CD14-positive monocyte (primary cell): ENCODE results near the gene IMPA2. TPM values are rescaled to one million over a fixed set of nuclear protein-coding genes. Genes with fewer than 3 reads are reported as not detected.
A peak's percentile ranks its signal among the peaks of the same experiment; 100 is the strongest.

Experiments
- DNase-seq, 3 donors: peaks; one replicate each; pipeline ENCODE4 v3.0.0-alpha.2; 2011 to 2022
- H2AFZ ChIP-seq: 2 replicates; pipeline ENCODE4 v1.6.0; 2012; ENCODE audit warnings: mild to moderate bottlenecking, low read depth, low read length, inconsistent platforms; ENCODE audit not compliant: insufficient read depth, poor library complexity, severe bottlenecking
- H3K27ac ChIP-seq, 2 donors: 1 replicate in 1 of 2; 2 replicates in 1 of 2; pipeline ENCODE4 v1.5.1; 2012 to 2013; ENCODE audit warnings: low read length in 2 of 2, control low read depth in 1 of 2, inconsistent platforms in 1 of 2, low read depth in 1 of 2, mild to moderate bottlenecking in 1 of 2
- H3K27me3 ChIP-seq, 2 donors: one replicate each; pipeline versions ENCODE4 v1.6.0 to v1.6.1; 2011 to 2013; ENCODE audit warnings: low read length in 2 of 2; ENCODE audit not compliant: control insufficient read depth in 2 of 2, insufficient read depth in 2 of 2
- H3K36me3 ChIP-seq, 2 donors: replicated peaks in 1 of 2; 1 replicate in 1 of 2; 2 replicates in 1 of 2; pipeline versions ENCODE4 v1.5.1 to v1.6.1; 2012 to 2013; ENCODE audit warnings: low read length in 2 of 2, control low read depth in 1 of 2, inconsistent platforms in 1 of 2, mild to moderate bottlenecking in 1 of 2; ENCODE audit not compliant: insufficient read depth in 2 of 2, control insufficient read depth in 1 of 2
- H3K4me1 ChIP-seq, 2 donors: 1 replicate in 1 of 2; 2 replicates in 1 of 2; pipeline versions ENCODE4 v1.5.1 to v1.6.1; 2012 to 2013; ENCODE audit warnings: low read length in 2 of 2, control low read depth in 1 of 2, inconsistent platforms in 1 of 2, mild to moderate bottlenecking in 1 of 2, moderate library complexity in 1 of 2; ENCODE audit not compliant: insufficient read depth in 2 of 2, control insufficient read depth in 1 of 2
- H3K4me2 ChIP-seq: replicated peaks from 2 replicates; pipeline ENCODE3; 2012; ENCODE audit warnings: low read length, moderate library complexity, mild to moderate bottlenecking; ENCODE audit not compliant: poor library complexity, severe bottlenecking; ENCODE audit errors: extremely low read depth
- H3K4me3 ChIP-seq, 3 experiments: fragments of 200-600 bp in 1 of 3; sonication (generic) in 1 of 3; replicated peaks in 1 of 3; 1 replicate in 2 of 3; 2 replicates in 1 of 3; pipeline ENCODE4 v1.5.1; 2011 to 2013; ENCODE audit warnings: low read length in 3 of 3, mild to moderate bottlenecking in 3 of 3, control low read depth in 2 of 3, low read depth in 2 of 3, inconsistent platforms in 1 of 3, moderate library complexity in 1 of 3
- H3K79me2 ChIP-seq: 2 replicates; pipeline ENCODE4 v1.6.0; 2012; ENCODE audit warnings: mild to moderate bottlenecking, control low read depth, inconsistent platforms, low read length, moderate library complexity; ENCODE audit not compliant: insufficient read depth
- H3K9ac ChIP-seq: 2 replicates; pipeline ENCODE4 v1.6.0; 2017; ENCODE audit warnings: low read length, mild to moderate bottlenecking; ENCODE audit not compliant: insufficient read depth, poor library complexity, severe bottlenecking
- H3K9me3 ChIP-seq, 2 donors: replicated peaks in 1 of 2; 1 replicate in 1 of 2; 2 replicates in 1 of 2; pipeline versions ENCODE4 v1.5.1 to v1.6.1; 2012 to 2013; ENCODE audit warnings: low read length in 2 of 2, control low read depth in 1 of 2; ENCODE audit not compliant: control insufficient read depth in 1 of 2, insufficient read depth in 1 of 2
- H4K20me1 ChIP-seq: 2 replicates; pipeline ENCODE4 v1.6.0; 2012; ENCODE audit warnings: mild to moderate bottlenecking, low read length, control low read depth, moderate library complexity; ENCODE audit not compliant: insufficient read depth
- H3K27ac Mint-ChIP-seq, 7 donors: one replicate each; pipeline ENCODE4 v1.8.0; 2020; ENCODE audit warnings: mild to moderate bottlenecking in 7 of 7, mixed read lengths in 7 of 7, moderate library complexity in 6 of 7, inconsistent platforms in 2 of 7
- H3K27me3 Mint-ChIP-seq, 3 donors: one replicate each; pipeline ENCODE4 v1.8.0; 2021 to 2022; ENCODE audit warnings: low read depth in 3 of 3, mild to moderate bottlenecking in 3 of 3, mixed read lengths in 3 of 3, moderate library complexity in 3 of 3, inconsistent platforms in 1 of 3
- H3K36me3 Mint-ChIP-seq, 2 donors: one replicate each; pipeline ENCODE4 v1.8.0; 2020; ENCODE audit warnings: mixed read lengths in 2 of 2, inconsistent platforms in 1 of 2, mild to moderate bottlenecking in 1 of 2
- H3K4me1 Mint-ChIP-seq: one replicate; pipeline ENCODE4 v1.8.0; 2020; ENCODE audit warnings: mild to moderate bottlenecking, mixed read lengths
- H3K4me3 Mint-ChIP-seq, 2 donors: one replicate each; pipeline ENCODE4 v1.8.0; 2020; ENCODE audit warnings: mild to moderate bottlenecking in 2 of 2, mixed read lengths in 2 of 2, moderate library complexity in 1 of 2
- H3K9me3 Mint-ChIP-seq, 7 donors: one replicate each; pipeline ENCODE4 v1.8.0; 2020 to 2022; ENCODE audit warnings: mixed read lengths in 7 of 7, mild to moderate bottlenecking in 6 of 7, moderate library complexity in 6 of 7, inconsistent platforms in 2 of 7
- WGBS: methylation state at CpG from one replicate; pipeline ENCODE4 v1.1.5; 2013; ENCODE audit warnings: missing lambda C conversion rate; ENCODE audit not compliant: insufficient coverage; 5-methylcytosine and 5-hydroxymethylcytosine counted together
- intact Hi-C, 2 donors: fragments of 100-400 bp; cut with micrococcal nuclease; formaldehyde crosslinking; loops; one replicate each; pipeline versions ENCODE4 v1.15.0 to v1.15.1; 2023
- polyA plus RNA-seq, 3 donors: library from polyadenylated mRNA; depleted of rRNA in 1 of 3; unstranded in 2 of 3; stranded (reverse) in 1 of 3; fragments of 300-500 nt in 2 of 3; fragments of >200 nt in 1 of 3; fragmentation: Illumina TruSeq in 2 of 3; gene quantifications; 1 replicate in 2 of 3; 2 replicates in 1 of 3; pipeline ENCODE4 v1.2.3, GENCODE V29; 2012 to 2021
- TF ChIP-seq, protein P1 (sequence below): fragments of 200-600 bp; IDR thresholded peaks from one replicate; pipeline ENCODE4 v1.8.0; 2022; ENCODE audit warnings: antibody characterized with exemption, mild to moderate bottlenecking

IMPA2 gene
- polyA plus RNA-seq, 3 donors: 97.4 to 186 (median 145) TPM

GRCh38 chr18:11972371-11973174 is 8.7 kb upstream of the IMPA2 start:
- intact Hi-C loops: no loop called here
- peaks cover 0 to 3% (median 2%) of the 10 kb centered on the region in 3 donors for H3K27me3 Mint-ChIP-seq
- TF ChIP-seq, protein P1, sequence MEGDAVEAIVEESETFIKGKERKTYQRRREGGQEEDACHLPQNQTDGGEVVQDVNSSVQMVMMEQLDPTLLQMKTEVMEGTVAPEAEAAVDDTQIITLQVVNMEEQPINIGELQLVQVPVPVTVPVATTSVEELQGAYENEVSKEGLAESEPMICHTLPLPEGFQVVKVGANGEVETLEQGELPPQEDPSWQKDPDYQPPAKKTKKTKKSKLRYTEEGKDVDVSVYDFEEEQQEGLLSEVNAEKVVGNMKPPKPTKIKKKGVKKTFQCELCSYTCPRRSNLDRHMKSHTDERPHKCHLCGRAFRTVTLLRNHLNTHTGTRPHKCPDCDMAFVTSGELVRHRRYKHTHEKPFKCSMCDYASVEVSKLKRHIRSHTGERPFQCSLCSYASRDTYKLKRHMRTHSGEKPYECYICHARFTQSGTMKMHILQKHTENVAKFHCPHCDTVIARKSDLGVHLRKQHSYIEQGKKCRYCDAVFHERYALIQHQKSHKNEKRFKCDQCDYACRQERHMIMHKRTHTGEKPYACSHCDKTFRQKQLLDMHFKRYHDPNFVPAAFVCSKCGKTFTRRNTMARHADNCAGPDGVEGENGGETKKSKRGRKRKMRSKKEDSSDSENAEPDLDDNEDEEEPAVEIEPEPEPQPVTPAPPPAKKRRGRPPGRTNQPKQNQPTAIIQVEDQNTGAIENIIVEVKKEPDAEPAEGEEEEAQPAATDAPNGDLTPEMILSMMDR: no peak

GRCh38 chr18:11974741-11975325 is 6.5 kb upstream of the IMPA2 start:
- no peak overlapping the region for H3K4me2 ChIP-seq
- H2AFZ ChIP-seq: no peak overlapping the region
- H3K27me3 ChIP-seq: no peaks in the 10 kb centered on the region
- H3K36me3 ChIP-seq: no peaks in the 10 kb centered on the region
- H3K79me2 ChIP-seq: no peaks in the 10 kb centered on the region
- TF ChIP-seq, protein P1: no peak
- H3K4me1 ChIP-seq: peaks cover 23 to 29% of the 10 kb centered on the region in 2 donors
- H3K4me3 Mint-ChIP-seq: no peak overlapping the region
- 31% methylated on average over 2 of the region's 5 CpGs for WGBS
- peaks cover 37% of the 10 kb centered on the region for H3K4me1 Mint-ChIP-seq
- peak overlapping the region in 1 of 7 donors; percentile 19 for H3K27ac Mint-ChIP-seq
- H3K27me3 Mint-ChIP-seq: peaks cover 0 to 3% (median under 1%) of the 10 kb centered on the region in 3 donors
- H3K9me3 Mint-ChIP-seq: peaks cover 0 to 2% (median 0%) of the 10 kb centered on the region in 7 donors
- intact Hi-C loops: no loop called here
- H3K9ac ChIP-seq: no peak overlapping the region
- no peaks in the 10 kb centered on the region for H4K20me1 ChIP-seq
- no peaks in the 10 kb centered on the region for H3K36me3 Mint-ChIP-seq
- DNase-seq: no peak
- H3K4me3 ChIP-seq: no peak overlapping the region
- no peaks in the 10 kb centered on the region for H3K9me3 ChIP-seq
- H3K27ac ChIP-seq: no peak overlapping the region

More at GRCh38 chr18:11972371-11973174, 8.7 kb upstream of the IMPA2 start:
- peak overlapping the region in 1 of 3 experiments; percentile 25 for H3K4me3 ChIP-seq
- H4K20me1 ChIP-seq: no peaks in the 10 kb centered on the region
- H3K9me3 ChIP-seq: no peaks in the 10 kb centered on the region
- no peak overlapping the region for H3K9ac ChIP-seq
- Mint-ChIP-seq H3K4me3 (peak overlapping the region in 1 of 2 donors; percentile 67), H3K36me3 (no peaks in the 10 kb centered on the region), H3K27ac (peak overlapping the region in 1 of 7 donors; percentile 3), H3K9me3 (peaks cover 0 to 2% (median 0%) of the 10 kb centered on the region in 7 donors), H3K4me1 (peaks cover 25% of the 10 kb centered on the region)
- peak overlapping the region; percentile 46 for H2AFZ ChIP-seq
- no peaks in the 10 kb centered on the region for H3K36me3 ChIP-seq
- H3K79me2 ChIP-seq: no peaks in the 10 kb centered on the region
- DNase-seq: peak in 1 of 3 donors; percentile 20
- peaks cover 13 to 18% of the 10 kb centered on the region in 2 donors for H3K4me1 ChIP-seq
- peak overlapping the region; percentile 47 for H3K4me2 ChIP-seq
- H3K27me3 ChIP-seq: no peaks in the 10 kb centered on the region
- 78% methylated on average over 26 of the region's 35 CpGs for WGBS
- no peak overlapping the region for H3K27ac ChIP-seq
